Activated CD4-positive, alpha-beta T cell treated with anti-CD3 and anti-CD28 coated beads, Interleukin-2, amount 50 U/mL, for 4 hours (primary cell): ENCODE results near the gene LAMC3.

Experiments
- DNase-seq, 2 experiments: peaks; one replicate each; pipeline ENCODE4 v3.0.0-alpha.2; 2020

LAMC3 gene

DNA sequence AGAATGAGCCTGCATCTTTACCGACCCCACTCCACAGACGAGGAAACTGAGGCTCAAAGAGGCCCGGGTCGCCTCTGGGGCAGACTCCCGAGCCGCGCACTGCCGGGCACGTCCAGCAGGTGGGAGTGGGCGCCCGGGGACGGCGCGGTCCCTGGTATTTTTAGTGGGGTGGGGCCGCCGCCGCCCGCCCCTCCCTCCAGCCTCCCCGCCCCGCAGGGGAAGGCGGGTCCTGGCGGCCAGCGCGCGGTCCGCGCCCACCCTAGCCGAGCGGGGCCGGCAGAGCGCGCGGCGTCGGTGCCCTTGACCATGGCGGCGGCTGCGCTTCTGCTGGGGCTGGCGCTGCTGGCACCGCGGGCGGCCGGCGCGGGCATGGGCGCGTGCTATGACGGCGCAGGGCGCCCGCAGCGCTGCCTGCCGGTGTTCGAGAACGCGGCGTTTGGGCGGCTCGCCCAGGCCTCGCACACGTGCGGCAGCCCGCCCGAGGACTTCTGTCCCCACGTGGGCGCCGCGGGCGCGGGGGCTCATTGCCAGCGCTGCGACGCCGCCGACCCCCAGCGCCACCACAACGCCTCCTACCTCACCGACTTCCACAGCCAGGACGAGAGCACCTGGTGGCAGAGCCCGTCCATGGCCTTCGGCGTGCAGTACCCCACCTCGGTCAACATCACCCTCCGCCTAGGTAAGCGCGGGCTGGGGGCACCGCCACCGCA lies at the start of gene LAMC3:
Gene LAMC3, plus strand, starts transcription at position 266 of the 710 bp plus-strand sequence. Its CDS starts 41 bp downstream, at position 307.
- DNase-seq = no peak

- DNase-seq = no peak
These were observed 49.1 kb upstream of the LAMC3 start for GRCh38 chr9:130959809-130960334.

DNA sequence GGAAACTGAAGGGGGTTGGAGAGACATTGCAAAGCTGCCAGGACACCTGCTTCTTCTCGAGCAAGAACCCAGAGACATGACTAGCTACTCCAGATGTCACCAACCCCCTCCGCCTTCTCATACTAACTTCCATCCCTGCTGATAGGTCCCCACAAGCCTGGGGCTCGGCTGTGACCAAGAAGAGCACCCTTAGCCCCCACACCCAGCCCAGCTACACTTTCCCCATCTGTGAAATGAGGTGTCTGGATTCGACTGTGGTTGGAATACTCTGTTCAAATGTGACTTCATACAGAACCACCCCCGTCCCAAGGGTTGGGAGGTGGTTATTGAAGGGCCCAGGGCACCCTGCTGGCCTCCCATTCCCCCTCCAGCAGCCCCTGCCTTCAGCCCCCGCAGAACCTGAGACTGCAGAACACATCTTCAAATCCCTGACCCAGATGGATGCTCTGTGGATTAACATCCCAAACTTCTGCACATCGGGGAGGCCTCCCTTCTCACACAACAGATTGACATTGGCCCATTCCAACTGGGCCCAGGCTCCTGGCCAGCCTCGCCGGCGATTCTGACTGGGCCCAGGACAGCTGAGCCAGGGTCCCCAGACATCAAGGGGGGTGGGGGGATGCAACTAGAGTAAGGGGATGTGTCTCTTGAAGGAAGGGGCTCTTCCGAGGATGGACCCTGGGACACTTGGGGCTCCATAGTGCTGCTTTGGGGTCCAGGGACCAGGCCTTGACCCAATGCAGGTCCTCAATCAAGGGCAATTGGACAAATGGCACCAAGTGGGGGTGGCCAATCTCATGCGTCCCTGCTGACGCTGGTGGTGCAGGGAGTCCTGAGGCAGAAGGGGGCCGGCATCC lies 48.2 kb upstream of the LAMC3 start:
- no peak for DNase-seq

DNA sequence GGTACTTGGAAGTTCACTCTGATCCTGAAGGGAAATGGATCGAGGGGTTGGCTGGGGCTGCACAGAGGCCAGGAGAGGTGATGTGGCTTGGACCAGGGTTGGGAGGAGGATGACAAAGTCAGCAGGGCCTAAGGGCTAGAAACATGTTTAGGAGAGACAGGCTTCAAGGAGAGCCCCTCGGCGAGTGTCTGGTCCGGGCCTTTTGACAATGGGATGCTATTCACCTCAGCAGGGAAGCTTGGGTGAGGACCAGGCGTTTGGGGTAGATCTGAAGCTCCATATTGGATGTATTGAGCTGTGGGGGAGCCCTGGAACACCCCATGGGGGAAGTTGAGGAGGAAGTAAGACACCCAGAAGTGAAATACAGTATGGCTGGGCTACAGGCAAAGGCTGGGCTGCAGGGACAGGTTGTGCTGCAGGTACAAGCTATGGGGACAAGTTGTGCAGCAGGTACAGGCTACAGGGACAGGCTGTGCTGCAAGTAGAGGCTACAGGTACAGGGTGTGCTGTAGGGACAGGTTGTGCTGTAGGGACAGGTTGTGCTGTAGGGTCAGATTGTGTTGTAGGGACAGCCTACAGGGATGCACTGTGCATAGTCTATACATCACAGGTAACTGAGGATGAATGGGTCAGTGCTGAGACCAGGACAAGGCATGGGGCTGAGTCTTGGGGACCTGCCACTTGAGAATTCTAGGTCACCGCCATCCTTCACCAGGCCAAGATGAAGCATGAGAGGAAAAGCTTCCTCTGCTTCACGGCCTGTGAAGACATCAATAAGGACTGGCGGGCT lies 47.3 kb upstream of the LAMC3 start:
- no peak for DNase-seq

GRCh38 chr9:130962418-130963316 lies 46.3 kb upstream of the LAMC3 start:
- no peak for DNase-seq

- DNase-seq = no peak
These were observed 45.6 kb upstream of the LAMC3 start for GRCh38 chr9:130963337-130963908.

DNA sequence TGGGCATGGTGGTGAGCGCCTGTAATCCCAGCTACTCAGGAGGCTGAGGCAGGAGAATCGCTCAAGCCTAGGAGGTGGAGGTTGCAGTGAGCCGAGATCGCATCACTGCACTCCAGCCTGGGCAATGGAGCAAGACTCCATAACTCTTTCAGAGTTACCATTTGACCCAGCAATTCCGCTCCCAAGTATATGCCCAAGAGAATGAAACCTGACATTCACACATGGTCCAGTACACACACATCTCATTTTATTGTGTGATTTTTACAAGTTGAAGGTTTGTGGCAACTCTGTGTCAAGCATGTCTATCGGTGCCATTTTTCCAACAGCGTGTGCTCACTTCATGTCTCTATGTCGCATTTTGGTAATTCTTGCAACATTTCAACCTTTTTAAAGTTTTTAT lies 45.1 kb upstream of the LAMC3 start:
- no peak for DNase-seq

DNA sequence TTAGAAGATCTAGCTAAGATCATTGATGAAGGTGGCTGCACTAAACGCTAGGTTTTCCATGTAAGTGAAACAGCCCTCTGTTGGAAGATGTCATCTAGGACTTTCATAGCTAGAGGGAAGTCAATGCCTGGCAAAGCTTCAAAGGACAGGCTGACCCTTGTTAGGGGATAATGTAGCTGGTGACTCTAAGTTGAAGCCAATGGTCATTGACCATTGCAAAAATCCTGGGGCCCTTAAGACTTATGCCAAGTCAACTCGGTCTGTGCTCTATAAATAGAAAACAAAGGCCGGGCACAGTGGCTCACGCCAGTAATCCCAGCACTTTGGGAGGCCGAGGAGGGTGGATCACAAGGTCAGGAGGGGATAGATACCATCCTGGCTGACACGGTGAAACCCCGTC lies 43.3 kb upstream of the LAMC3 start:
- DNase-seq = no peak

GRCh38 chr9:130970052-130970451 lies 38.9 kb upstream of the LAMC3 start:
- DNase-seq = no peak

DNA sequence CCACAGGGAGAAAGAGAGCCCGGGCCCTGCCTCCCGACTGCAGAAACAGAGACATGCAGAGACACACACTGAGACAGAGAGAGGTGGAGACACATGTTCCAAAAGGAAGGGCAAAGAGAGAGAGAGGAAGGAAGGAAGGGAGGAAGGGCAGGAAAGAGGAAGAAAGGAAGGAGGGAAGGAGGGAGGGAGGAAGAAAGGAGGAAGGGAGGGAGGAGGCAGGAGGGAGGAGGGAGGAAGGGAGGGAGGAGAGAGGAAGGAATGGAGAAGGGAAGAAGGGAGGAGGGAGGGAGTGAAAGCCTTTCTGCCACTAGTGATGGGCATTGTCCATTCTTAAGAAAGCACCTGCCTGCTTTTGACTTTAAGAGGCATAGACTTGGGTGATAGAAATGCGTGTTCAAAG lies 38.1 kb upstream of the LAMC3 start:
- DNase-seq = no peak

- DNase-seq = no peak
These were observed 37.6 kb upstream of the LAMC3 start for GRCh38 chr9:130971294-130971849.

DNA sequence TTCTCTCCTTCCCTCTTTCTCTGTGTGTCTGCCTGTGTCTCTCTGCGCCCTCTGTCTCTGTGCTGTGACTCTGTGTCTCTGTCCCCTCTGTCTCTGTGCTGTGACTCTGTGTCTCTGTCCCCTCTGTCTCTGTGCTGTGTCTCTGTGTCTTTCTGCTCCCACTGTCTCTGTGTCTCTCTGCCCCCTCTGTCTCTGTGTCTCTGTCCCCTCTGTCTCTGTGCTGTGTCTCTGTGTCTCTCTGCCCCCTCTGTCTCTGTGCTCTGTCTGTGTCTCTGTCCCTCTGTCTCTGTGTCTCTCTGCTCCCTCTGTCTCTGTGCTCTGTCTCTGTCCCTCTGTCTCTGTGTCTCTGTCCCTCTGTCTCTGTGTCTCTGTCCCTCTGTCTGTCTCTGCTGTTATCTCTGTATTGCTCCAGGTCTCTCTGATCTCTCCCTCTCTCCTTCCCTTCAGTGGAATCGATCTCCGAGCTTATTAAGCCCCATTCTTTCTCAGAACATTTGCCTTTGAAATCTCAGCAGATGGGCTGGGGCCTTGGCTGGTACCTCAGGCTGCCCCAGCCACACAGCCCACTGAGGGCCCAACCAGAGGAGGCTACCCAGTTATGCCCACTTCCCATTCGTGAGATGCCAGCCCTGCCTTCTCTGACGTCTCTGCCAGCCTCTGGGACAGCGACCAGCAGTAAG lies 36.6 kb upstream of the LAMC3 start:
- no peak for DNase-seq

DNA sequence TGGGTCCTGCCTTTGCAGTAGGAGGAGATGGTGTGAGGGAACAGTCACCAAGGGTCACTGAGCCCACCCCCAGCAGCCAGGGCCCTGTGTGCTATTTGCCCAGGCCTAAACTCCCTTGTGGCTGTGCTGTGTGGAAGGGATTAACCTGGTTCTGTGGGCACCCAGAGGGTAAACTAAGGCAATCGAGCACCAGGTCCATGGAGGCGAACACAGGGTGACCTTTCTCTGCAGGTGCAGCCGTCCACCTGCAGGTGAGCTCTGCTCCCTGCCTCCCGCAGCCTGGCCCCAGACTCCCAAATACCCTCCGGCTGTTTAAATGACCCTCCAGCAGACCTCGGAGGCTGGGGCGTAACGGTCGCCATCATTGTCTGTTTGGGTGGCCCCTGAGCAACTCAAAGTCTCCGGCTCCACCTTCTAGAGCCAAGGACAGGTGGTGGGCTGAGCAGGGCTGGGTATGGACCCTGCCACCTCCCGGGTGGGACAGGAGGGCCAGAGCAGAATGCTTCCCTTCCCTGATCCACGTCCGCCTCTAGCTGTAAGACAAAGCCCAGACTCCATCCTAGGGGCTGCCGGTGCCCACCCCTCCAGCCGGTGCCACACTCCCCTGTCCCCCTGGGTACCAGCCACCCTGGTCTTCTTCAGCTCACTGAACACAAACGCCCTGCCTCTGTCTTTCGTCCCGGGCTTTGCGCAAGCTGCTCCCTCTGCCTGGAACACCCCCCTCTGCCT lies 35.9 kb upstream of the LAMC3 start:
- no peak for DNase-seq

- DNase-seq = no peak
These were observed 35.2 kb upstream of the LAMC3 start for GRCh38 chr9:130973686-130974281.

GRCh38 chr9:130974697-130975096 lies 34.3 kb upstream of the LAMC3 start:
- no peak for DNase-seq

DNA sequence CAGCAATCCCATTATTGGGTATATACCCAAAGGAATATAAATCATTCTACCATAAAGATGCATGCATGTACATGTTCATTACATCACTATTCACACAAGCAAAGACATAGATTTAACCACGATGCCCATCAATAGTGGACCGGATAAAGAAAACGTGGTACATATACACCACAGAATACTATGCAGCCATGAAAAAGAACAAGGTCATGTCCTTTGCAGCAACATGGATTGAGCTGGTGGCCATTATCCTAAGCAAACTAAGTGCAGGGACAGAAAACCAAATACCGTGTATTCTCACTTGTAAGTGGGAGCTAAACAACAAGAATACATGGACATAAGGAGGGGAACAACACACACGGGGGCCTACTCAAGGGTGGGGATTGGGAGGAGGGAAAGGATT lies 33.8 kb upstream of the LAMC3 start:
- no peak for DNase-seq

GRCh38 chr9:130975932-130976841 lies 32.8 kb upstream of the LAMC3 start:
- no peak for DNase-seq

- DNase-seq = no peak
These were observed 31.2 kb upstream of the LAMC3 start for GRCh38 chr9:130977811-130978221.
